Endothelial cell (in vitro differentiated cells): Measurements from ENCODE around the gene DAB2. TPM values are rescaled to one million over a fixed set of nuclear protein-coding genes. Genes with fewer than 3 reads are reported as not detected.

ENCODE experiments used
- DNase-seq: peaks from one replicate; pipeline ENCODE4 v3.0.0; 2021; ENCODE audit warnings: low spot score
- H3K27ac Mint-ChIP-seq: one replicate; pipeline ENCODE4 v1.8.0; 2021; ENCODE audit warnings: mixed read lengths, inconsistent platforms; ENCODE audit not compliant: unreplicated experiment
- H3K27me3 Mint-ChIP-seq: one replicate; pipeline ENCODE4 v1.8.0; 2021; ENCODE audit warnings: mild to moderate bottlenecking, moderate library complexity, mixed read lengths, inconsistent platforms; ENCODE audit not compliant: unreplicated experiment
- H3K36me3 Mint-ChIP-seq: one replicate; pipeline ENCODE4 v1.8.0; 2021; ENCODE audit warnings: mild to moderate bottlenecking, low read depth, mixed read lengths, inconsistent platforms; ENCODE audit not compliant: unreplicated experiment
- H3K4me1 Mint-ChIP-seq: one replicate; pipeline ENCODE4 v1.8.0; 2021; ENCODE audit warnings: mild to moderate bottlenecking, mixed read lengths, inconsistent platforms; ENCODE audit not compliant: unreplicated experiment
- H3K4me3 Mint-ChIP-seq: one replicate; pipeline ENCODE4 v1.8.0; 2021; ENCODE audit warnings: mild to moderate bottlenecking, mixed read lengths, inconsistent platforms; ENCODE audit not compliant: unreplicated experiment
- H3K9me3 Mint-ChIP-seq: one replicate; pipeline ENCODE4 v1.8.0; 2021; ENCODE audit warnings: mixed read lengths, inconsistent platforms; ENCODE audit not compliant: unreplicated experiment
- CTCF ChIP-seq: fragments of 200-600 bp; sonication (generic); IDR thresholded peaks from one replicate; pipeline ENCODE4 v1.5.0; 2021; ENCODE audit warnings: antibody characterized with exemption; ENCODE audit not compliant: unreplicated experiment
- total RNA-seq: library from RNA; stranded (reverse); fragmentation: NEBNext Ultra II Directional; extraction: Animal tissue kit (Norgen Biotek cat#: 25700); gene quantifications from one replicate; pipeline ENCODE4 v1.2.1, GENCODE V29; 2021; ENCODE audit not compliant: unreplicated experiment

The DAB2 gene
- total RNA-seq, 1 donor from 2014 or later = 70.7 TPM

DNA sequence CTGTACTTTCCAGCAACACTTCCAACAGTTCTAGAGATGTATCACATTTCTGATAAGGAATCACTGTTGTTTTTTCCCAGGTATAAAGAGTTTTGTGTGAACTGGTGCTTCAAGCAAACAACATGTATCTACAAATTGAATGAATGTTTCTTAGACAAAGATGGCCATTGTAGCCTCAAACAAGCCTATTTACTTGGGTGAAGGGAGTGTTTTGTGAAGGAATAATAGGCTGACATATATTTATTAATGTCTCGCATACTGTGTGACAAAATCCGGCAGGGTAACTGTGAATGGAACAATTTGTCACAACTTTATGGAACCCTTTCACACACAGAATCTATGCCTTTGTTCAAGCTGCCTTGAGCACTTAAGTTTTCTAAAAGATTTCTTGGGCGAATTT is 24.8 kb upstream of the DAB2 start:
- H3K27ac Mint-ChIP-seq = no peak overlapping the region

DNA sequence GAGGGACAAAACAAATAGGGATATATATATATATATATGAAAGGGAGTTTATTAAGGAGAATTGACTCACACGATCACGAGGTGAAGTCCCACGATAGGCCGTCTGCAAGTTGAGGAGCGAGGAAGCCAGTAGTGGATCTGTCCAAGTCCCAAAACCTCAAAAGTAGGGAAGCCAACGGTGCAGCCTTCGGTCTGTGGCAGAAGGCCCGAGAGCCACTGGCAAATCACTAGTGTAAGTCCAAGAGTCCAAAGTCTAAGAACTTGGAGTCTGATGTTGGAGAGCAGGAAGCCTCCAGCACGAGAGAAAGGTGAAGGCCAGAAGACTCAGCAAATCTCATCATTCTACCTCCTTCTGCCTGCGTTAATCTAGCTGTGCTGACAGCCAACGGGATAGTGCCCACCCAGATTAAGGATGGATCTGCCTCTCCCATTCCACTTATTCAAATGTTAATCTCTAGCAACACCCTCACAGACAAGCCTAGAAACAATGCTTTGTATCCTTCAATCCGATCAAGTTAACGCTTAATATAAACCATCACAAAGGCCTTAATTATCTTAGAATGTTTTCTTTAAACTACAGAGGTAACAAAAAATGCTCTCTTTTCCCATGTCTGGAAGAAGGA is 23.8 kb upstream of the DAB2 start:
- Mint-ChIP-seq H3K27ac (no peak overlapping the region), H3K4me1 (no peaks in the 10 kb centered on the region), H3K9me3 (no peaks in the 10 kb centered on the region), H3K36me3 (no peaks in the 10 kb centered on the region), H3K27me3 (no peaks in the 10 kb centered on the region), H3K4me3 (no peak overlapping the region)
- no peak for DNase-seq
- no peak for TF ChIP-seq CTCF

More for the DNA sequence above, 24.8 kb upstream of the DAB2 start:
- H3K4me1 Mint-ChIP-seq = no peaks in the 10 kb centered on the region
- no peaks in the 10 kb centered on the region for H3K36me3 Mint-ChIP-seq
- H3K9me3 Mint-ChIP-seq = no peaks in the 10 kb centered on the region
- no peak overlapping the region for H3K4me3 Mint-ChIP-seq
- no peak for DNase-seq
- H3K27me3 Mint-ChIP-seq = no peaks in the 10 kb centered on the region
- TF ChIP-seq CTCF = no peak

DNA sequence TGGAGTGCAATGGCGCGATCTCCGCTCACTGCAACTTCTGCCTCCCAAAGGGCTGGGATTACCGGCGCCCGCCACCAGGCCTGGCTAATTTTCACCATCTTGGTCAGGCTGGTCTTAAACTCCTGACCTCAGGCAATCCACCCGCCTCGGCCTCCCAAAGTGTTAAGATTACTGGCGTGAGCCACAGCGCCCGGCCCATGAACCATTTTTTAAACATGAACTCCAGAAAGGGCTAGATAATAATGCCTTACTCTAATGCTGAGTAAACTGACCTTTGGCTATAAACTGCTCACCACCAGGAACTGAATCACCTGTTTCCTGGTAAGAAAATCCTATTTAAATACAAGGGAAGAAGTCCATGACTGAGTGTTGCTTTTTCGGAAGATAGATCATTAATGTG is 23.2 kb upstream of the DAB2 start:
- no peak for TF ChIP-seq CTCF
- Mint-ChIP-seq H3K27ac (no peak overlapping the region), H3K36me3 (no peaks in the 10 kb centered on the region), H3K4me1 (no peaks in the 10 kb centered on the region), H3K27me3 (no peaks in the 10 kb centered on the region), H3K9me3 (no peaks in the 10 kb centered on the region), H3K4me3 (no peak overlapping the region)
- no peak for DNase-seq

- no peak for TF ChIP-seq CTCF
- Mint-ChIP-seq H3K27ac (no peak overlapping the region), H3K4me1 (peaks cover 2% of the 10 kb centered on the region), H3K9me3 (no peaks in the 10 kb centered on the region), H3K36me3 (no peaks in the 10 kb centered on the region), H3K4me3 (no peak overlapping the region), H3K27me3 (no peaks in the 10 kb centered on the region)
- no peak for DNase-seq
These were observed 22.3 kb upstream of the DAB2 start for GRCh38 chr5:39447059-39447458.

GRCh38 chr5:39446231-39446630 is 21.5 kb upstream of the DAB2 start:
- no peaks in the 10 kb centered on the region for H3K27me3 Mint-ChIP-seq
- DNase-seq = no peak
- no peaks in the 10 kb centered on the region for H3K9me3 Mint-ChIP-seq
- peaks cover 8% of the 10 kb centered on the region for H3K4me1 Mint-ChIP-seq
- H3K27ac Mint-ChIP-seq = no peak overlapping the region
- no peak for TF ChIP-seq CTCF
- H3K36me3 Mint-ChIP-seq = no peaks in the 10 kb centered on the region
- H3K4me3 Mint-ChIP-seq = no peak overlapping the region
